Epithelial cell of proximal tubule (primary cell): ENCODE measurements around the gene SLC2A10. TPM values are rescaled to one million over a fixed set of nuclear protein-coding genes. Genes with fewer than 3 reads are reported as not detected.

Experiments used
- DNase-seq: peaks from one replicate; pipeline ENCODE4 v3.0.0-alpha.2; 2011; ENCODE audit warnings: low read depth
- H3K4me3 ChIP-seq: 2 replicates; pipeline ENCODE4 v1.5.1; 2011; ENCODE audit warnings: low read depth, mild to moderate bottlenecking, low read length
- CTCF ChIP-seq: conservative IDR thresholded peaks from 2 replicates; pipeline ENCODE4 v1.5.1; 2012; ENCODE audit warnings: low read depth, mild to moderate bottlenecking, low read length
- total RNA-seq: library from RNA; depleted of rRNA; stranded (reverse); fragments of >200 nt; gene quantifications from 2 replicates; pipeline ENCODE4 v1.2.3, GENCODE V29; 2015

The SLC2A10 gene
- total RNA-seq, 1 donor from 2014 or later, result 12.5 TPM

GRCh38 chr20:46774236-46774635, 64.8 kb downstream of the SLC2A10 start:
- no peak for TF ChIP-seq CTCF
- H3K4me3 ChIP-seq, result no peak overlapping the region
- DNase-seq, result no peak

GRCh38 chr20:46774943-46775560, 65.6 kb downstream of the SLC2A10 start:
- DNase-seq, result no peak
- no peak for TF ChIP-seq CTCF
- H3K4me3 ChIP-seq, result no peak overlapping the region

- no peak overlapping the region for H3K4me3 ChIP-seq
- no peak for DNase-seq
- no peak for TF ChIP-seq CTCF
These were observed 66.4 kb downstream of the SLC2A10 start for GRCh38 chr20:46775806-46776205.

- TF ChIP-seq CTCF, result no peak
- H3K4me3 ChIP-seq, result no peak overlapping the region
- no peak for DNase-seq
These were observed 67.9 kb downstream of the SLC2A10 start for GRCh38 chr20:46777331-46777730.

- no peak overlapping the region for H3K4me3 ChIP-seq
- no peak for DNase-seq
- TF ChIP-seq CTCF, result no peak
These were observed 70.4 kb downstream of the SLC2A10 start for GRCh38 chr20:46779831-46780230.

GRCh38 chr20:46784436-46785127, 75.1 kb downstream of the SLC2A10 start:
- no peak for DNase-seq
- H3K4me3 ChIP-seq, result no peak overlapping the region
- no peak for TF ChIP-seq CTCF

Other genes with a start within 250 kb of the SLC2A10 start
- gene ZNF334, start 196.1 kb upstream of the SLC2A10 start, total RNA-seq, result 1.9 and 2.2 TPM in 2 replicates
- not detected in 2 replicates for gene OCSTAMP, start 159.0 kb upstream of the SLC2A10 start, total RNA-seq
- gene SLC13A3, start 58.2 kb upstream of the SLC2A10 start, total RNA-seq, result 1.2 and 1.6 TPM in 2 replicates
- gene TP53RK, start 20.2 kb upstream of the SLC2A10 start, total RNA-seq, result 21.0 and 22.8 TPM in 2 replicates
- gene EYA2, start 185.2 kb downstream of the SLC2A10 start, total RNA-seq, result not detected in 2 replicates